Activated CD8-positive, alpha-beta memory T cell treated with anti-CD3 and anti-CD28 coated beads, Interleukin-2, amount 10 ng/mL, durations not matched to agents 7 days and 5 days (primary cell): Measurements from ENCODE around the gene POLR2I. TPM values are rescaled to one million over a fixed set of nuclear protein-coding genes. Genes with fewer than 3 reads are reported as not detected.
A peak's percentile ranks its signal among the peaks of the same experiment; 100 is the strongest.

Experiments
- ATAC-seq: fragments of 150-1000 bp; cut with Tn5 transposase; one replicate; pipeline ENCODE4 v1.10.0; 2021; ENCODE audit warnings: moderate library complexity
- CTCF ChIA-PET: fragments of 350-600 bp; sonication (Branson Sonifier 250); formaldehyde crosslinking; loops from one replicate; lab custom pipeline; 2021; ENCODE audit warnings: antibody characterized with exemption; lab: Charles Lee
- DNase-seq: peaks from one replicate; pipeline ENCODE4 v3.0.0-alpha.2; 2020
- H3K27ac Mint-ChIP-seq: one replicate; pipeline ENCODE4 v1.8.0; 2021; ENCODE audit warnings: mild to moderate bottlenecking, mixed read lengths
- H3K27me3 Mint-ChIP-seq: one replicate; pipeline ENCODE4 v1.8.0; 2021; ENCODE audit warnings: mixed read lengths
- H3K36me3 Mint-ChIP-seq: one replicate; pipeline ENCODE4 v1.8.0; 2021; ENCODE audit warnings: mild to moderate bottlenecking, mixed read lengths
- H3K4me1 Mint-ChIP-seq: one replicate; pipeline ENCODE4 v1.8.0; 2021; ENCODE audit warnings: mixed read lengths
- H3K4me3 Mint-ChIP-seq: one replicate; pipeline ENCODE4 v1.8.0; 2021; ENCODE audit warnings: mild to moderate bottlenecking, moderate library complexity, mixed read lengths
- H3K9me3 Mint-ChIP-seq: one replicate; pipeline ENCODE4 v1.8.0; 2022; ENCODE audit warnings: low read depth, mixed read lengths
- total RNA-seq, 2 experiments: library from RNA; stranded (reverse); gene quantifications; one replicate each; pipeline ENCODE4 v1.2.3, GENCODE V29; 2021

POLR2I gene
- total RNA-seq, 2 experiments from 2014 or later = 63.2 to 65.3 TPM

DNA sequence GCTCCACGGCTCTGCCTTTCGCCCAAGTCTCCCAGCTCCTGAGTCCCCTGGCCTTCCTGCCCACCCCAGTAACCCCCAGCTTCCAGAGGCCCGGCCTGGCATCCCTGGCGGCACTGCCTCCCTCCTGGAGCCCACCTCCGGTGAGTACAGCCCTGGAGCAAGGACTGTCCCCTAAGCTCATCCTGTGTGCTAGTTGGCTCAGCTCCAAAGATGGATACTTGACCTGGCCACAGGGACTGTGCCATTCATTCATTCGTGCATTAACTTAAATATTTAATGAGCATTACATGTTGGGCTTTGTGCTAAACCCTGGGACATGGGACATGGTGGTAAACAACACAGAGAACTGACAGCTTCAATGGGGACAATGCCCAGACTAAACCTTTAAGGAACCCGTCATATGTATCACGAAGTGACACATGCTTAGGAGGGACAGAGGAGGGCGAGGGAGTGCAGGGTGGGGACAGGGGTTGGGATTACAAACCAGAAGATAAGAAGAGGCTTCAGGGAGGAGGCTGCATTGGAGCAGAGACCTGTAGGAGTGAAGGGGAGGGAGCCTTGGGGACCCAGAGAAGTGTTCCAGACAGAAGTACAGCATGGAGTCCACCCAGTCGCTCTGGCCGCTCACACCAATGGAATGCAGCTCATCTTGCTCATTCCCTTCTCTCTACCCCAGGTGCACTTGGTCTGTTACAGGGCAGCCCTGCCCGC lies 10.7 kb downstream of the POLR2I start:
- CTCF ChIA-PET = interaction anchor here (2.0 kb wide), 1 partner anchor 24 kb away, joined by 5 read pairs; no protein-coding TSS in a partner anchor

GRCh38 chr19:36103040-36103626 lies 11.5 kb downstream of the POLR2I start:
- CTCF ChIA-PET = interaction anchor here (2.0 kb wide), 1 partner anchor 25 kb away, joined by 5 read pairs; no protein-coding TSS in a partner anchor
- H3K4me3 Mint-ChIP-seq = no peak overlapping the region
- no peak for DNase-seq
- peaks cover 13% of the 10 kb centered on the region for H3K36me3 Mint-ChIP-seq
- H3K27ac Mint-ChIP-seq = no peak overlapping the region
- H3K9me3 Mint-ChIP-seq = no peaks in the 10 kb centered on the region
- ATAC-seq = peak; percentile 13
- no peaks in the 10 kb centered on the region for H3K27me3 Mint-ChIP-seq
- no peaks in the 10 kb centered on the region for H3K4me1 Mint-ChIP-seq

More for the DNA sequence above, 10.7 kb downstream of the POLR2I start:
- Mint-ChIP-seq H3K36me3 (peaks cover 9% of the 10 kb centered on the region), H3K27me3 (no peaks in the 10 kb centered on the region), H3K27ac (no peak overlapping the region), H3K9me3 (no peaks in the 10 kb centered on the region), H3K4me1 (no peaks in the 10 kb centered on the region), H3K4me3 (no peak overlapping the region)
- DNase-seq (no peak), ATAC-seq (no peak)

DNA sequence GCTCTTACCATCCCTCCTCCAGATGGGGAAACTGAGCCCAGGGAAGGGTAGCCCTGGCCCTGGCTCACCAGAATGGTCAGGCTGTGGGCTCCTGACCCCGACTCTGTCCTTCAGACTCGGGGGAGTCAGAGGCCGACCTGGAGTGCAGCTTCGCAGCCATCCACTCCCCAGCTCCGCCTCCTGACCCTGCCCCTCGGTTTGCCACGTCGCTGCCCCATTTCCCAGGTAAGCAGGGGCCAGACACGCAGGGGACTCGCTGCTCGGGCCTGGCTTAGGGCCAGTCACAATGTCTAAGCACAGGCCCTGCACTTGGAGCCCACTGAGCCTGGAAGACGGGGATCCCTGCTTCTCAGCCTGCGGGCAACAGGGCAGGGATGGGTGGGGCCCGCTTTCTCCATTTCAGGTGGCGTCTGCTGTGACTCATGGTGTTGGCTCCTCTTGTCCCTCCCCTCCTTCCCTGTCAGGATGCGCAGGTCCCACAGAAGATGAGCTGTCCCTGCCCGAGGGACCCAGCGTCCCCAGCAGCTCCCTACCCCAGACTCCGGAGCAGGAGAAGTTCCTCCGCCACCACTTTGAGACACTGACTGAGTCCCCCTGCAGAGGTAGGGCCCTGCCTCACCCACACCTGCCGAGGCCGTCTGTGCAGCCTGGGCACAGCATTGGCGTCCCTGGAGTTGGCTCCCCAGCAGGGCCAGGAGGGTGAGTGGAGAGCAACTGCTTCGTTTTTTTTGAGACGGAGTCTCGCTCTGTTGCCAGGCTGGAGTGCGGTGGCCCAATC lies 12.9 kb downstream of the POLR2I start:
- Mint-ChIP-seq H3K4me1 (no peaks in the 10 kb centered on the region), H3K9me3 (no peaks in the 10 kb centered on the region)
- CTCF ChIA-PET = no interaction called here

GRCh38 chr19:36100476-36100875 lies 14.2 kb downstream of the POLR2I start:
- H3K27me3 Mint-ChIP-seq = no peaks in the 10 kb centered on the region

More for the DNA sequence above, 12.9 kb downstream of the POLR2I start:
- DNase-seq (no peak), ATAC-seq (no peak)
- Mint-ChIP-seq H3K4me3 (no peak overlapping the region), H3K36me3 (peaks cover 19% of the 10 kb centered on the region), H3K27ac (no peak overlapping the region), H3K27me3 (no peaks in the 10 kb centered on the region)

GRCh38 chr19:36099166-36099785 lies 15.4 kb downstream of the POLR2I start:
- no peaks in the 10 kb centered on the region for H3K9me3 Mint-ChIP-seq
- H3K4me1 Mint-ChIP-seq = no peaks in the 10 kb centered on the region
- CTCF ChIA-PET = interaction anchor here (1.3 to 1.6 kb wide), 2 partner anchors 10 to 17 kb away, joined by 3 read pairs; no protein-coding TSS in a partner anchor
- no peak overlapping the region for H3K4me3 Mint-ChIP-seq
- no peaks in the 10 kb centered on the region for H3K27me3 Mint-ChIP-seq
- ATAC-seq (no peak), DNase-seq (no peak)
- peaks cover 26% of the 10 kb centered on the region for H3K36me3 Mint-ChIP-seq
- no peak overlapping the region for H3K27ac Mint-ChIP-seq

More at GRCh38 chr19:36100476-36100875, 14.2 kb downstream of the POLR2I start:
- Mint-ChIP-seq H3K27ac (peak overlapping the region; percentile 3), H3K36me3 (peaks cover 19% of the 10 kb centered on the region), H3K4me3 (no peak overlapping the region), H3K9me3 (no peaks in the 10 kb centered on the region), H3K4me1 (no peaks in the 10 kb centered on the region)
- CTCF ChIA-PET = interaction anchor here (1.6 kb wide), 1 partner anchor 11 kb away, joined by 3 read pairs; no protein-coding TSS in a partner anchor
- ATAC-seq (no peak), DNase-seq (no peak)

GRCh38 chr19:36097036-36097435 lies 17.6 kb downstream of the POLR2I start:
- Mint-ChIP-seq H3K36me3 (peaks cover 32% of the 10 kb centered on the region), H3K27ac (no peak overlapping the region), H3K27me3 (no peaks in the 10 kb centered on the region), H3K9me3 (no peaks in the 10 kb centered on the region), H3K4me1 (peaks cover 20% of the 10 kb centered on the region), H3K4me3 (no peak overlapping the region)
- DNase-seq (no peak), ATAC-seq (no peak)
- CTCF ChIA-PET = no interaction called here

DNA sequence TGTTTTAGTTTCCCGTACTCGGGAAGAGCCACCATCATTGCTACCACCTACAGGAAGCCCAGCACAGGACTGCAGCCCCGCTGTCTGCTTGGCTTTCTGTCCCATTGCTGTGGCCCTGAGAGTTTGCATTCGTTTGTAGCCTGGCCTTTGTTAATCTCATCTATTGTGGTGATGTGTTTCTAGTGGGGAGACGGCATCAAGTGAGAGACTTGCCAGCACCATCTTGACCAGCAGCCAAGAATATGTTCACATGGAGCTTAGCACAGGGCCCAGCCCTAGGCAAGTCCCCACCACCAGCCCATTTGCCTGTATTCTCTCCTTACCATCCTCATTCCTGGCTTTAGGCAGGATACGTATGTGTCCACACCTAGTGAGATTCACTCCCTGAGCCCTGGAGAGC lies 21.0 kb downstream of the POLR2I start:
- Mint-ChIP-seq H3K36me3 (peaks cover 39% of the 10 kb centered on the region), H3K9me3 (no peaks in the 10 kb centered on the region), H3K4me1 (peaks cover 27% of the 10 kb centered on the region), H3K27ac (peak overlapping the region; percentile 73), H3K4me3 (no peak overlapping the region), H3K27me3 (no peaks in the 10 kb centered on the region)
- DNase-seq (no peak), ATAC-seq (no peak)
- CTCF ChIA-PET = interaction anchor here (0.8 to 1.3 kb wide), 3 partner anchors 22 to 147 kb away, joined by 3 read pairs; no protein-coding TSS in a partner anchor

GRCh38 chr19:36093146-36093662 lies 21.5 kb downstream of the POLR2I start:
- Mint-ChIP-seq H3K9me3 (no peaks in the 10 kb centered on the region), H3K36me3 (peaks cover 36% of the 10 kb centered on the region), H3K4me1 (peaks cover 27% of the 10 kb centered on the region), H3K27me3 (no peaks in the 10 kb centered on the region), H3K4me3 (no peak overlapping the region), H3K27ac (peak overlapping the region; percentile 73)
- DNase-seq = no peak
- ATAC-seq = peak; percentile 60
- CTCF ChIA-PET = interaction anchor here (1.2 to 1.3 kb wide), 2 partner anchors 105 to 146 kb away, joined by 3 read pairs; no protein-coding TSS in a partner anchor

DNA sequence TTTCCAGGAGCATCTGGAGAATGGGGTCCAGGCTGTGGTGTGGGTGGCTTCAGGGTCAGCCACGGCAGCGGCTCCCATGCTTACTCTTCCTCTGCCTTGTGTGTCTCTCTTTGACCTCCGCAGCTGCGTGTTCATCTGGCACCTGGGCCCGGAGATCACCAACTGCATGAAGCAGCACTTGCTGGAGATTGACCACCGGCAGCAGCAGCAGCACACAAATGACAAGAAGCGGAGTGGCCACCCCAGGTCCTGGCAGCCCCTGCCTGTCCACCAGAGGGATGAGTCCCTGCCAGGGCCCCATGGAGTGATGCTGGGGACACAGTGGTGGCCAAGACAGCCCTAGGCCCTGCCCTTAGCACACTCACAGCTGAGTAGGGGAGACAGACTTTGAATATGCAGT lies 22.1 kb downstream of the POLR2I start:
- DNase-seq (no peak), ATAC-seq (no peak)
- Mint-ChIP-seq H3K27ac (peak overlapping the region; percentile 39), H3K9me3 (no peaks in the 10 kb centered on the region), H3K4me3 (no peak overlapping the region), H3K27me3 (no peaks in the 10 kb centered on the region), H3K36me3 (peaks cover 38% of the 10 kb centered on the region), H3K4me1 (peaks cover 27% of the 10 kb centered on the region)
- CTCF ChIA-PET = no interaction called here

DNA sequence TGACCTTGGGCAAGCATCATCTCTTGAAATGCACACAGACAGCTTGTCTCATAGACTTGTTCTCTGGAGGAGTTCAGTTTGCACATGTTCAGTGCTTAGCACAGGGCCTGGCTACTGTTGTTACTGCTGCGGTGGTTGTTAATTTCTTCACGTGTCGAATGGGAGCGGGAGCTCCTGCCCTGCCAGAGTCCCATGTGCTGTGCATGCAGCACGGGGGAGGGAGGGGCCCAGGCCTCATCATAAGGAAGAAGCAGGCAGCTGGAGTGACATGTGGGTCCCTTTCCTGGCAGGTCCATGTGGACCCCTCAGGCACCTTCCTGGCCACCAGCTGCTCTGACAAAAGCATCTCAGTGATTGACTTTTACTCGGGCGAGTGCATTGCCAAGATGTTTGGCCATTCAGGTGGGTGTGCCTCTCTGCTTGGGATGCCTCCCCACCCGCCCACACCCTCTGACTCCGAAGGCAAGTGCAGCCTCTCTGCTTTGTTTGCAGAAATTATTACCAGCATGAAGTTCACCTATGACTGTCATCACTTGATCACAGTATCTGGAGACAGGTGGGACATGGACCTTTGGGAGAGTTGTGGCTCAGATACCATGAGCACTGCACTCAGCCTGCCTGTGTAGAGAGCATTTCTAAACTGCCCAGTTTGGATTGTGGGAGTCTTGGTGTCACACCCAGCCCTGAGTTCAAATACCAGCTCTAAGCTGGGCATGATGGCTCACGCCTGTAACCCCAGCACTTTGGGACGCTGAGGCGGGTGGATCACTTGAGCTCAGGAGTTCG lies 23.6 kb downstream of the POLR2I start:
- H3K36me3 Mint-ChIP-seq = peaks cover 35% of the 10 kb centered on the region
- DNase-seq = no peak
- no peak for ATAC-seq
- H3K4me3 Mint-ChIP-seq = no peak overlapping the region
- no peaks in the 10 kb centered on the region for H3K27me3 Mint-ChIP-seq
- H3K4me1 Mint-ChIP-seq = peaks cover 27% of the 10 kb centered on the region
- no peak overlapping the region for H3K27ac Mint-ChIP-seq
- H3K9me3 Mint-ChIP-seq = no peaks in the 10 kb centered on the region
- CTCF ChIA-PET = no interaction called here

DNA sequence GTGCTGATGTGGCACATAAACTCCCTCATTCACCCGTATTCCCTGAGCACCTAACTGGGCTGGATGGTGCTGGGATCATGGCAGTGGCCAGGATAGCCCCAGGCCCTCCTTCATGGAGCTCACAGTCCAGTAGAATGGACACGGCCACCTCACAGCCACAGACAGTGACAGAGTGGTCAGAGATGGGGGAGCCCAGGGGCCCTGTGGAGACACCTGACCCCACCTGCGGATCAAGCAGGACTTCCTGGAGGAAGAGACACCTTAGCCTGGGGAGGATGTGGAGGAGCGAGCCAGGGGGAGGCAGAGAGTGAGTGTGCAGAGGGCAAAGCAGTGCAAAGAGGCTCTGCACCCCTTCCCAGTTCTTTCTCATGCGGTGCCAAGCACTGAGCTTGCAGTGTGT lies 24.8 kb downstream of the POLR2I start:
- peaks cover 37% of the 10 kb centered on the region for H3K36me3 Mint-ChIP-seq
- H3K4me1 Mint-ChIP-seq = peaks cover 27% of the 10 kb centered on the region
- CTCF ChIA-PET = interaction anchor here (1.0 kb wide), 1 partner anchor 10 kb away, joined by 3 read pairs; no protein-coding TSS in a partner anchor
- H3K27me3 Mint-ChIP-seq = no peaks in the 10 kb centered on the region
- H3K9me3 Mint-ChIP-seq = no peaks in the 10 kb centered on the region
- no peak for ATAC-seq
- no peak for DNase-seq
- no peak overlapping the region for H3K27ac Mint-ChIP-seq
- no peak overlapping the region for H3K4me3 Mint-ChIP-seq

- DNase-seq = no peak
- Mint-ChIP-seq H3K36me3 (peaks cover 43% of the 10 kb centered on the region), H3K27me3 (no peaks in the 10 kb centered on the region), H3K9me3 (no peaks in the 10 kb centered on the region), H3K4me1 (peaks cover 2% of the 10 kb centered on the region), H3K4me3 (no peak overlapping the region), H3K27ac (no peak overlapping the region)
- no peak for ATAC-seq
- CTCF ChIA-PET = no interaction called here
Measured at GRCh38 chr19:36086326-36086725, 28.3 kb downstream of the POLR2I start.
